AG08395 (cell line): ENCODE data around the gene ACSM6.

Experiments used
- DNase-seq: peaks from one replicate; pipeline ENCODE4 v3.0.0; 2012; ENCODE audit warnings: mixed read lengths, low spot score

Gene ACSM6

GRCh38 chr10:95246582-95247051, 52.6 kb downstream of the ACSM6 start:
- DNase-seq = peak; percentile 71

DNA sequence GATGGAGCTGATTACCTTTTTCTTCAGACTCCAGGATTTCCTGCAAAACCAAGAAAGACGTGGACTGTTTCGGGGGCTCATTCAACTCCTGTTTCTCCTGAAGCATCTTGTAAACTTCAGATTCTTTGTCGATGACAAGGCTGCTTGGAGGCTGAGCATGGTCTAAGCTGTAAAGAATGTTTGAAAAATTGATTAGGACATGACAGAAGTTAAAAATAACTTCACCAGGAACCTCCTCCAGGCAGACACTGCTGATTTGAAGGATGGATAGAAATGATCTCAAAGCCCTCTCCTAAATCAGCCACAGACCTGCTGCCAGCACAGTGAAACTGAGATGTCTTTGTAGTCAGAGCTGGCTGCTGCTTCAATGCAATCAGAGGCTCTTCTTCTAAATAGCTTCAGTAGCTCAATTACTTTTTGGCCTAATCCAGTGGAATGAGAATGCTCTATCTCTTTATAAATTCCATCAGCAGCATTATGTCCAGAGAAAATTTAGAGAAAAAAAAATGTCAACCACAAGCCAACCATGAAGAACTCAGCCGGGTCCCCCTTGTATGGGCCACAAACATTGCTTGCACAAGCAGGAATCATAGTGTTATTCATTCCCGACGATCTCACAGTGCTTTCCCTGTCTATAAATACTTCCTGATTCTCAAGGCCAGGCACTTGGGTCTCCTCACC, 53.3 kb downstream of the ACSM6 start:
- peak; percentile 74 for DNase-seq

- no peak for DNase-seq
Measured at GRCh38 chr10:95247881-95248583, 54.0 kb downstream of the ACSM6 start.

- DNase-seq = no peak
Measured at GRCh38 chr10:95248989-95249388, 55.0 kb downstream of the ACSM6 start.

- no peak for DNase-seq
Measured at GRCh38 chr10:95249467-95249866, 55.4 kb downstream of the ACSM6 start.

- no peak for DNase-seq
Measured at GRCh38 chr10:95250856-95251255, 56.8 kb downstream of the ACSM6 start.

DNA sequence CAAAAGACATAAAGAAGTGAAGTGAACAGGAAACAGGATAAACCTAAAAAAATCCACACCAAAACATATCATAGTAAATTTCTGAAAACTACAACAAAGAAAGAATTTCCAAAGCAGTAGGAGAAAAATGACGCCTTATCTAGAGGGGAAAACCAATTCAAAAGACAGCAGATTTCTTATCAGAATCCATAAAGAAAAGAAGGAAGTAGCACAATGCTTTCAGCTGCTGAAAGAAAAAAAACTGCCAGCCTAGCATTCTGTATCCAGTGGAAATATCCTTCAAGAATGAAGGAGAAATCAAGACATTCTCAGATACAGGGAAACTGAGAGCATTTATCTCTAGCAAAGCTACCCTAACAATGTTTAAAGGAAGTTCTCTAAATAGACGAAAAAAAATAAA, 59.0 kb downstream of the ACSM6 start:
- DNase-seq = no peak

DNA sequence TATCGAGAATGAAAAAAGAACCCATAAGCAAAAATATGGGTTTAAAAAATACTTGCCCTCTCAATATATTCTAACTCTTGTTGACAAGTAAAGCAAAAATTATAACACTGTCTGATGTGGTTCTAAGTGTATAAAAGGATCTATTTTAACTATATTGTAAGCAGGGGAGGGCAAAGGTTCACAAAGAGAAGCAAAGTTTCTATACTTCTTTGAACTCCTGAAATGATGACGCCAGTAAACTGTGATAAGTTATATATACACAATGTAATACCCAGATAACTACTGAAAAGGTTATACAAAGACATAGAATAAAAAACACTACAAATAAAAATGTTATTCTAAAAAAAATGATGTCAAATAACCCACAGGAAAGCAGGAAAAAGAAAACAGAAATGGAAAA, 59.6 kb downstream of the ACSM6 start:
- DNase-seq = no peak

GRCh38 chr10:95254629-95255028, 60.6 kb downstream of the ACSM6 start:
- no peak for DNase-seq

DNA sequence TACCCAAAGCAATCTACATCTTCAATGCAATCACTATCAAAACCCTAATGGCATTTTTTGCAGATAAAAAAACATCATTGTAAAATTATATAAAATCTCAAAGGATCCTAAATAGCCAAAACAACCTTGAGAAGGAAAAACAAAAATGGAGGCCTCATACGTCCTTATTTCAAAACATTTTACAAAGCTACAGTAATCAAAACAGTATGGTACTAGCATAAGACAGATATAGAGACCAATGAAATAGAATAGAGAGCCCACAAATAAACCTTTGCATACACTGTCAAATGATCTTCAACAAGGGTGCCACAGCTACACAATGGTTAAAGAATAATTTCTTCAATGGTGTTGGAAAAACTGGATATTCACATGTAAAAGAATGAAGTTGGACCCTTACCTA, 62.2 kb downstream of the ACSM6 start:
- DNase-seq = no peak

DNA sequence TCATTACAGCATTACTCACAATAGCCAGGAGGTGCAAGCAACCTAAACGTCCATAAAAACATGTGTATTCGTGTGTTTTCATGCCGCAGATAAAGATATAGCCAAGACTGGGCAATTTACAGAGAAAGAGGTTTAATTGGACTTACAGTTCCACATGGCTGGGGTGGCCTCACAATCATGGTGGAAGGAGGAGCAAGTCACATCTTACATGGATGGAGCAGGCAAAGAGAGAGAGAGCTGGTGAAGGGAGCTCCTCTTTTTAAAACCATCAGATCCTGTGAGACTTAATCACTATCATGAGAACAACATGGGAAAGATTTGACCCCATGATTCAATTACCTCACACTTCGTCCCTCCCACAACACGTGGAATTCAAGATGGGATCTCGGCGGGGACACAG, 63.8 kb downstream of the ACSM6 start:
- no peak for DNase-seq

DNA sequence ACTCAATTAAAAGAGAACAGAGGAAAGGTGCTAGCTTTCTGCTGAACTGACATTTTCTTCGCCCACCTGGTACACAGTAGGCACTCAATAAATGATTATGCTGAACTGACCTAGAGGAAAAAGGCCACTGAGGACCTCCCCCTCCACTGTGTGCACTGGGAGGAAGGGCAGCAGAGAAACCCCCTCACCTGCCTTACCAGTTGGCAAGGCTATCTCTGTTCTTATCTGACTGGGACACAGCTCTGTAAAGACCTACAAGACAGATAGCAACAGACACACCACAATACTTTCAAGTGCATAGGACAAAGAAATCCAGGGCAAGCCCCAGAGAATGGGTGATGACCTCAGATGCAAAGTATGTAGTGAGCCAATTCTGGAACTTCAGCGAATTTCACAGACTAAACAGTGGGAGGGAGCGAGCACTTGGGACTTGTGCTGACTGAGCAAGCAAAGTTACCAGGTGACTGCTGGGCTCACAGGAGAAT, 66.4 kb downstream of the ACSM6 start:
- DNase-seq = peak; percentile 91

DNA sequence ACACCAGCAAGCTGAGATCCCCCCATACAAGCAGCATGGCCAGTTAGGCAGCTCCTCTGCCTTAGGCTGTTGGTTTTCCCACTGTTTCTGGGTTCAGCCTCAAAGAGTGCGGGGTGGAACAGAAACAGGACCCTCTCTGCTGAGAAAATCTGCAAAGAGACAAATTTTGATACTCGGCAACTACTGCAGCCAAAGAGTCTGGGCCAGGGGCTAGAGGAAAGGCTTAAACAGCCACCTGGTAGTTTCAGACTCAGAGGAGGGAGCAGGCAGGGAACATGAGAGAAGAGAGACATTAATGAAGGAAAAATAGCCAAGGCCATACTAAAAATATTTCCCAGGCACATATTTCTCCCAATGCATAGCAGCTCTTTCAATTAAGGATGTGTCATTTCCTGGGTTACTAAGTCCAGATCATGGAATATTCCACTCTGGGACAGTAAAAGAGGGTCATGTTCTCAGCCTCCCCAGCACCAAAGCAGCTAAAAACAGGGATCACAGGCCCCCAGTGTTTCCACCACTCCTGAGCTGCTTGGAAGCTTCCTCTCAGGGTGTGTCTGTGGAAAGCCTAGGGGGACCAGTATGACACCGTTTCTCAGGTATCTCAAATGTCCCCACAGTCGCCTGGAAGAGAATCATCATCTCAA, 67.0 kb downstream of the ACSM6 start:
- DNase-seq = peak; percentile 59

DNA sequence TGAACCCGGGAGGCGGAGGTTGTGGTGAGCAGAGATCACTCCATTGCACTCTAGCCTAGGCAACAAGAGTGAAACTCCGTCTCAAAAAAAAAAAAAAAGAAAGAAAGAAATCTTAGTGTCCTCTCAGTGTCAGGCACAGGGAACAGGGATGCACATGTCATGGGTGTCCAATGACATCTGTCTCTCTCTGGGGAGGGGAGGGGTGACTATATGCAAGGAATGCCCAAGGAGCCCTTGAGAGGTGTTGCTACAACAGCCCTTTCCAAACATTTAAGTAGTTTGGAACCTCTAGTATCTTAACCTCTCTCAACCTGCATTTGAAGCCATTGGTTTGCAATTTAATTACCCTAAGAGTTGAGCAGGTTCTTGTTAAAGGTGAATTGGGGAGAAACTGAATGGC, 67.9 kb downstream of the ACSM6 start:
- DNase-seq = no peak

DNA sequence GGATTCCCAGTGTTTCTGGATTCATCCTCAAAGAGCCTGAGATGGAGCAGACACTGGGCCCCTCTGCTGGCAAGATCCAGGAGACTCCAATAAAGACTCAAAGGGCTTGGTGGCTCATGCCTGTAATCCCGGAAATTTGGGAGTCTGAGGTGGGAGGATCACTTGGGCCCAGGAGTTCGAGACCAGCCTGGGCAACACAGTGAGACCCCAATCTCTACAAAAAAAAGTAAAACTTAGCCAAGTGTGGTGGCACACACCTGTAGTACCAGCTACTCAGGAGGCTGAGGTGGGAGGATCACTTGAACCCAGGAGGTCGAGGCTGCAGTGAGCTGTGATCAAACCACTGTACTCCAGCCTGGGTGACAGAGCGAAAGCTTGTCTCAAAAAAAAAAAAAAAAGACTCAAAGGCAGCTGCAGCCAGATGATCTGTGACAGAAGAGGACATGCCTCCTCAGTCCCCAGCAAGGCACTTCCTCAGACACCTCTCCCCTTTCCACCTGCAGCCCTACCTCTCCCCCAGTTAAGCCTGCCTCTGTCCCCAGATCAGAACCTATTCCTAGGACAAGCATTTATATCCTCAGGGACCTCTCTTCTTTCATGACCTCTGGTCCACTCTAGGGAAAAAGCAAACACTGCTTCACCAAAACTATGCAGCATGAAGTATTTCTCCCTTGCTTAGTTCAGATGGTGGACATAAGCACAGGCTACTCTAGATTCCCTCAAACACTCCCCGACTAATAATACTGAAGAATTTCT, 68.9 kb downstream of the ACSM6 start:
- no peak for DNase-seq

DNA sequence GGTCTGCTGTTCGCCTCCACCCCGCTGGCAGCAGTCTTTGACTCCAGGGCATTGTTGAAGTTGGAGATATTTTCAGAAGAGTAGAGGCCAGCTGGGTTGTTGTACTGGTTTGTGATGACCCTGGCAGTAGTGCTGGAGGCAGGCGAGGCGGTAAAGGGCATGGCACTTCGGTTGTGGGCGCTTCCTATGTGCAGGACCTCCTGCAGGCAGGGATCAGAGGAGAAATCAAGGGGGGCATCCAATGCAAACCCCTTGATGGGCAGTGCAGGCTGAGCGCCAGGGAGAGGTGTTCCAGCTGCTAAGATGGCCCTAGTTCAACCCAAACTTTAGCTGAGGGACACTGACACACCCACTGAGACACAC, 69.8 kb downstream of the ACSM6 start:
- no peak for DNase-seq

GRCh38 chr10:95264227-95265051, 70.4 kb downstream of the ACSM6 start:
- no peak for DNase-seq

- DNase-seq = no peak
Measured at GRCh38 chr10:95265572-95265971, 71.5 kb downstream of the ACSM6 start.

DNA sequence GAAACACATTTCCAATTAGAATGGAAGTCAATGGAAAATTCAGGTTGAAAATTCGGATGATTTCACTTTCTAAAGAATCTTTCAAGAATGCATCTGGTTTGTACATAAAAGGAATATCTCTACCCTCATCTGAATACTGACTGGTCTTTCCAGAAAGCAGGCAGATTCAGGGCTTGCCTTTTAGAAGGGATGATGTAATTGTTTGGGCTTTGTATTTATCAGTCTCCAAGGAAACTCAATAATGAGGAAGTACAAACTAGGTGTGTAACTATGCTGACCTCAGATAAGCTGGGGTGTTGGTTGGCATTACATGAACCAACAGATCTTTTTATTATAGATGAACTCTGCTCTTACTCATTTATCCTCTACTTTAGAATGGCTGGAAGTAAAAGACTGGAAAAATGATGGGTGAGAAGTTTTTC, 72.6 kb downstream of the ACSM6 start:
- peak; percentile 81 for DNase-seq

DNA sequence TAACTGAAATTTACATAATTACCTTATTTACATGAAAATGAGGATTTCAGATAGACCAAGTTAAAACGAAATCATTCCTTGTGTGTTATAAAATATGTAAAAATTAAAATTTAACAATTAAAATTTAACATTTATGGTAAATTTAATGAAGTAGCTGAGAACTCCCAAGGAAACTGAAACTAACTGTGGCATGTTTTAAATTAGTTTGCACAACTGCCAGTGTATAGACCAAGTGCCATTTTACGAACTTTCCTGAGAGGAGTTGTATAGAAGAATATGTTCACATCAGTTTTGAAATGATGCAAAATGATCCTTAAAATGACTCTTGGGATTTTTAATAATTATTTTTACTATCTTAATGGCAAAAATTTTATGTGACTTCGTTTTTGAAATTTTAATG, 73.2 kb downstream of the ACSM6 start:
- DNase-seq = no peak

DNA sequence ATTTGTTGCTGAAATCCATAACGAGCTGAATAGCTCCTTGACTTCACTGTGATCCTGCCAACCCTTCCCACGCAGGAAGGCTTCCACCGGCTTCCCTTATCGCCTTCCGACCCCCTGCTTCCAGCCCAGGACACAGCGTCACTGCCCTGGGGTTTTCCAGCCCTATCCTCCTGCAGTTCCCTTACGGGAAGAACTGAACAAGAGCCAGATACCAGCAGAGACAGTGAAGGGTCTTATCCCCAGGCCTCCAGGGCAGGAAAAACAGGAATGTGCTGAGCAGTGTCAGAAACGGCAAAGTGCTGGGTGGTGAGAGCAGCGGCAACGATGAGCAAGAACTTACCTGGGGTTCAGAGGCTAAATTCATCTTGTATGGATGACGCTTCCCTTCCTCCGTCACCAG, 74.4 kb downstream of the ACSM6 start:
- DNase-seq = no peak
